Fibroblast of peridontal ligament (primary cell): ENCODE data around the gene GID8.

Source experiments
- DNase-seq: peaks from one replicate; pipeline ENCODE4 v3.0.0-alpha.2; 2010; ENCODE audit errors: extremely low read depth

Gene GID8

DNA sequence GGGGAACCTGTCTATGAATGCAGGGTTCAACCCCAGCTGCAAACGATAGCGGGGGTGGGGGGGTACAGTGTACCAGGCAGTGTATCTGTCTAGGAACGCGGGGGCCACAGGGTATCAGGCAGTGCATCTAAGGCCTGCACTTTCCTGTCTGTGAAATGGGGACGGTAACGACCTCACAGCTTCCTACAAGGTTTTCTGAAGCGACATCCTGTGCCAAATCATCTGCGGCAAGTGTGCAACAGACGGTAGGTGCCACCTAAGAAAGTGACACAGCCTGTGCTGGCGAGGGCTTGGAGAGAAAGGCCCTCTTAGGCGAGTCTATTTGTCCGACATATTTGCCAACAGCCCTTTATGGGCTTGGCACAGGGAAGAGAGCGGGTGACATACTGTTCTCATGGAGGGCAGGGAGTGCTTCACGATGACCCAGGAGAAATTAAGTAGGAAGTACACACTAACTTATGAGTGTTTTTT lies 15.5 kb upstream of the GID8 start:
- DNase-seq: no peak

DNA sequence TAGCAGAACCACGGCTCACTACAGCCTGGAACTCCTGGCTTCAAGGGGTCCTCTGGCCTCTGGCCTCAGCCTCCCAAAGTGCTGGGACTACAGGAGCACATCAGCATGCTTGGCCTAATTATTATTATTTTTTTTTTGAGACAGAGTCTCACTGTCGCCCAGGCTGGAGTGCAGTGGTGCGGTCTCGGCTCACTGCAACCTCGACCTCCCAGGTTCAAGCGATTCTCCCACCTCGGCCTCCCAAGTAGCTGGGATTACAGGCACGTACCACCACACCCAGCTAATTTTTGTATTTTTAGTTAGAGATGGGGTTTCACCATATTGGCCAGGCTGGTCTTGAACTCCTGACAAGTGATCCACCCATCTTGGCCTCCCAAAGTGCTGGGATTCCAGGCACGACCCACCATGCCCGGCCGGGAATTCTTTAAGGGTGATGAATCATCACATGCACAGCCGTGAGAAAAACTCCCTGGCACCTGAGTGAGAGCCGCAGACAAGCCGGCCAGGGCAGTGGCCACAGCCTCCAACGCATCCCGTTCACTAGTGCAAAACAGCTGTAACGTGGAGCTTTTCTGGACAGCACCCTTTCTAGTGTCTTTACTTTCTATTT lies 14.8 kb upstream of the GID8 start:
- peak; percentile 78 for DNase-seq

DNA sequence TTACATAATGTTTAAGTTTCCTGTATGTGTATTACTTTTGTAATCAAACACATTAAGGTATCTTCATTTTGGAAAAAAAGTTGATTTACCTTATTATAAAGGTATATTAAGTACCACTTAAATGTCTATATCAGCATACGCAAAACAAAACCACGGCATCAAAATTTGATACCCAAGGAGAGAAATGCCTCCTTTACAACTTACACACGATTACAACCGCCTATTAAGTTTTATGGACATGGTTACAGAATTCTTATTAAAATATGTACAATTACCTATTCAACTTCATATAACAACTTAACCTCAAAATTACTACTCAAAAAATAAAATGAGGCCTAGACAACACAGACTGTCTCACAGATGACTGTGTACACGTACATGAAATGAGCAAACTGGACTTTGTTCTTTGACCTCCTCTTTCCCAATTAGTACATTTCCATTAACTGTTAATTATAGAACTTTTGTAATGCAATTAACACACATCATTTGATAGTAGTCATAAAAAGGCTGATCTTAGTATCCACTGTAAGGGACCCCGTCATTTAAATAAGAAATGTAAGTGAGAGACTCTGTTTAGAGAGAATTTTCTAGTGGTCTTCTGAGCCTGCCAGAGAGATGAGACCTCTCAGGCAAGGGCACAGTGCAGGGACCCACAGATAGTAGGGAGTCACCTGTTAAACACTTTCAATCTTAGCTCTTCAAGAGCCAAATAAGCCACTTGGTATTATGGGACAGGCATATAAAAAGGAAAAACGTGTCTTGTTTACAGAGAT lies 14.1 kb upstream of the GID8 start:
- DNase-seq: no peak

DNA sequence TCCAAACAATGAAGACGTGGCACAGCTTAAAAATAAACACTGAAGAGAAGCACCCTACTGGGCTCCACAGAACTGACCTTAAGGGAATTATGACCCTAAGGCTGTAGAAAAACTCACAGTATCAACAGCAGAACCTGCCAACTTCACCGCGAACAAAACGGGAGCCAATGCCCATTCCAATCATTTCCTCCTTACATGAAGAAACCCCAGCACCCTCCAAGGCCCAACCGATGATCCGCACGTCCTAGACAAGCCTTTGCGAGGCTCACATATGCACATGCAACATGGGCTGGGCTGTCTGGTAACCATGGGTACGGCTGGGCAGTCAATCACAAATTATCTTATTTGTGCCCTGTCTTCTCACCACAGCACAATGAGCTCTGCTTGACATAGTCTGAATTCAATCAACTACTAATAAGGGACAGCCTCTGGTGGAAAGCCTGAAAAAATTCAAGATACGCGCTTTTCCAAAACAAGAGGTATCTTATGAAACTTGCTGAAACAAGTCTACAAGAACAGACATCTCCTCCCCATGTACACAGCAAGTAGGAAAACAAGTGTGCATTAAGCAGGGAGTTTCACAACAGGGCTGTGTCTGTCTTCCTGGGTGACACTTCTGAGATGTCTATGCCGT lies 13.4 kb upstream of the GID8 start:
- DNase-seq: peak; percentile 69

DNA sequence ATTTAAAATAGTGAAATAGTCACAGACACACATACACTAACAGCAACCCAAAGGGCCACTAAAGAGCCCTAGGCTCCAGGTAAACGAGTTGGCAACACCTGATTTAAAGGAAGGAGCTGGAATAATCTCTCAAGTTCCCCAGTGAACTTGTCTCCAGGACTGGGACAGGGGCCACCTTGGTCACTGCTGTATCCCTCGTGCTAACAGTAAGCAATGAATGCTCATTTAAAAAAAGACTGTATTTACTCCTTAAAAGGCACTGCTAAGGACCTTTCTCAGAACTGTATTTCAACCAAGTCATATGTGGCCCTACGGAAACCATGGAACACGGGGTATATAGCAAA lies 12.9 kb upstream of the GID8 start:
- DNase-seq: no peak

DNA sequence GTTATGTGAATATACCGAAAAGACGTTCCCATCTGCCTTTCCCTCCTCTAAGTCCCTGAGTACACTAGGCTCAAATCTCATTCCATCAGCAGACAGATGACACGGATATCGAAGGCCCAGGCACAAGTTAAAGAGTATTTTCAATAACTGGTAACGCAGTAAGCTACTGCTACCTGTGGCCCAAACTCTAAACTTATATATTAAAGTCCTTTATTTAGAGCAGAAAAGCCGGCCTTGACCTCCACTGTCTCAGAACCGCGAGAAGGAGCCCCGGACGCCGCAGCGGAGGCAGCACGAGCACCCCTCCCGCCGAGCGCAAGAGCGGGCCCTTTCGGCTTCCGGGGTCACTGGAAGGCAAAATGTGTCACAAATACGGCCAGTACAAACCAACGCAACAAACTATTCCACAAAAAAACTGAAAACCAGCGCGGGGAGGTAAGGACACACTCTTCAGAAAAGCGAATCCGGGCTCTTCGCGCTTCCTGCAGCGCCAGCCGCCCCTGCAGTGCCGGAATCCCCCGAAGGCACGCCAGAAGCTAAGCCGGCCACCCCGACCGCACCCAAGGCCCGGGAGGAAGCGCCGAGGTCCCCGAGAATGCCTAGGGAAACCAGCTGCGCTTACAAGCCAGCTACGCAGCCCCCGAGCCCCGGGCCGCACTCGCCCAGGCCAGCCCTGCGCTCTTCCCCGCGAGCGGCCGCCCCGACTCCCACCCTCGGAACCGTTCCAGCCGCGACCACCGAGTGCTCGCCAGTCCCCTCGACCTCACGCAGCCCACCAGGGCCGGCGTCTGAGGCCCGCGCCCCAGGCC lies 12.3 kb upstream of the GID8 start:
- peak; percentile 34 for DNase-seq

DNA sequence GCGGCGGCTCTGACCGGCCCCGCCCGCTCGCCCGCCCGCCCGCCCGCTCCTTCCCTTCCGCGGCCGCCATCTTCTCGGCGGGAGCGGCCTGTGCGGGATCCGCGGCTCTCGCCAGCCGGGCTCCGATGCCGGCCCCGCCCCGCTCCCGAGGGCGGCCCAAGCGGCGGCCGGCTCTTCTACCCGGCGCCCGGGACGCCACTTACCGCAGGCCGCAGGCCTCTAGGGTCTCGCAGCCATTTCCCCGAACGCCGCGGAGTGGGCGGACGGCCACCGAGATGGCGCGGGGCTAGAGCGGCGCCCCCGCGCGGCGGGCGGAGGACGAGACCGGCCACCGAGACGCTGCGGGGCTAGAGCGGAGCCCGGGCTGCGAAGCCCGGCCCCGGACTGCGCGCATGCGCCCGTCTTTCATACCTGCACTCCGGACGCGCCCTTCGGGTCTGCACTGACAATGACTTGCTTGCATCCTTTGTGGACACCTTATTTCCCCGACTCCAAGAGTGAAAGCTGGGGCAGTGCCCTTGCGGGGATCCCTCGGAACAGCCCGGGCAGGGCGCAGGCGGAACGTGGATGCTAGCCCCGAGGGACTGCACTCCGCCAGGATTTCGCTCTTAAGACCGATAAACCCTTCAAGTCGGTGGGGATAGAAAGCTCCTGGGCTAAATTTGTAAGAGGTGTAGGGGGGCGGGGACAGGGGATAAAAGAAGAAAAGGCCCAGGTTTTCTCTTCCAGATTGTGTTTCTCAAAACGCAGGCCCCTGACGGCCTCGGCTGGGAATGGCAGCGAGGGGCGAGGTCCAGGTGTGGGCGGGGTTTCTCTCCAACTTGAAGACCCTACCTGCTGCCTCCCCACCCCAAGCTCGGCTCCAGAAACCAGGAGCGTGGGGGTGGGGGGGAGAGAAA lies 11.5 kb upstream of the GID8 start, which contains the start of gene DIDO1:
TSS of gene DIDO1 (minus strand) at position 277 of the 899 bp plus-strand sequence.
- DNase-seq: peak; percentile 71

DNA sequence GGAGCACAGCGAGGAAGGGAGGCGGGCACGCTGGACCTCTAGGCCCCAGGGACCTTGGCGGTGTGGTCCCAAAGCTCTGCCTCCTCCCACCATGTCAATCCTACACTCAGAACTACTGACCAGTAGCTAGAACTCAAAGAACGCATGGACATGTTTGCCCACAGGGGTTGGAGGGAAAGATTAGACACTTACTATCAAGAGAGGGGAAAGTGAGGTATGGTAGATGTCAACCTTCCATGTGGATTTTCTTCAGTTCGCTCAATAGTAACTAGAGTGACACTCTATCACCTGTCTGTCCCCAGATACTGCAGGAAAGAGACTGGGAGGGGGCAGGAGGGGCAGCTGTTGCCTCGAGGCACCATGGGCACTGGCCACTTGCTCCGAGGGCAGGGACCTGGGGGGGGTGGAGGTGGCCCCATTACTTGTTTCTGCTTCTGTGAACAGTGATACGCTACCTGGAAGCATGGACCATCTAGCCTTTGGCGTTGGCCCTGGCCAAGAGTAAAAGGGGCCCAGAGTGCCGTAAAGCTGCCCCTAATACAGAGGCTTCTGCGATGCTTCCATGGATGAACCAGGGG lies 10.7 kb upstream of the GID8 start:
- DNase-seq: no peak

DNA sequence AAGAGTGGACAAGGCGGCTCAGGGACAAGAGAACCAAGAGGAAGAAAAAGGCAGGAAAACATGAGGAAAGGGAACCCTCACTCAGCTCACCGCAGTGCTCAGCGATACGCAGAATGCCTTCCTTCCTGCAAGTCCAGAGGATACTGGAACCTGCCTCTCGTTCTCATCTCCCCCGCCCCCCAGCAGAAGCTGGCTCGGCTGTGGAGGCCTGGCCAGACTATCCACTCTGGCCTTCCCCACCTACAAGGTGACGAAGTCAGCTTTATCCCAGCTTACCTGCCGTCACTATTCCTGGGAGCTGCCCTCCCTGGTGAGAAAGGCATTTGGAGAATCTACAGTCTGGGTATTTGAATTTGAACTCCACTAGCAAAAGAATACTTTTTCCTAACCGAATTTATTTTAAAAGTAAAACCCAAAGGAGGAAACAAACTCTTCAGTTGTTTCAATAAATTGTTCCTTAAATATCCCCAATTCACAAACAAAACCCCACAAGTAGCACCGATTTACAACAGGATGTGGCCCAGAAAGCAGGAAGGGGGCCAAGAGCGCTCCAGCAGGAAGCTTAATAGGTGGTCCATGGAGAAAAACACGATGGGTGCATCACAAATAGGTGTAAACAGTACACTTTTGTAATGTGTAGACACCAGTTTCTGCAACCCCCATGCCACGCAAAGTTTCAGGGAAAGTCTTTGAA lies 9.6 kb upstream of the GID8 start:
- DNase-seq: no peak

DNA sequence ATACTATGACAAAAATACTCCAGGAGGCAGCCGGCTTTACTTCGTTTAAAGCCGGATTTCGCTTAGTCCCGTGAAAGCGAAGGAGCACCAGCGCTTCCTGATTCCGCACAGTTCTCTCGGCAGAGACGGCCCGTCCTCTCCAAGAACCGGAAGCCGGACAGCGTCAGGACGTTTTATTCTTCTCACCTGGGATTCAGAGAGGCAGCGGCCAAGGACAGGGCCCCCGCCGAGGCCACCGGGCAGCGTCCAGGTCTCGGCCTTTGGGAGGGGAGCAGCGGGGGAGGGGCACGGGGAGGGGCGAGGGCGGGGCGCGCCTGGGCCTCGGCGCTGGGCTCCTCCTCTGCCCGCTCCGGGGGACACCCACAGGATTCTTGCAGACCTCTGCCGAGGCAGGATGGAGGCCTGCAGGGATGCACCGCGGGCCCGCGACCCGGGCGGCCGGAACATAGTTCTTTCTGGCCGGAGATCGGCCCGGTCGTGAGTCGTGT lies 8.9 kb upstream of the GID8 start:
- peak; percentile 40 for DNase-seq

DNA sequence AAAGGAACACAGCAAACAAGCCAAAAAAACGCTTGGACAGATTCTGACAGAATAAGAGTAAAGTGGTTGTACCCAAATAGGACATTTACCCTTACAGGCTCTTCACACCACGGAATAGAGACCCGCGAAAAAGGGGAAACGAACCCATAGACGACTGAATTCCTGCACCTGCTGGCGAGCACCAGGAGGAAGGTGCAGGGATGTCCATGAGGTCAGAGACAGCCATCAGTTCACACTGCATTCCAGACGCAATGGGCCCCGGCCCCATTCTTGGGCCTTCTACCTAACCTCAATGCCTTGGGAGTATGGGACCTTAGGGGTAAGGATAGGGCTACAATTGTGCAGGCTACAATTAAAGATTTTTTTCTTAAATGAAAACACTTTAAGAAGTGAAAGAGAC lies 6.5 kb upstream of the GID8 start:
- no peak for DNase-seq

DNA sequence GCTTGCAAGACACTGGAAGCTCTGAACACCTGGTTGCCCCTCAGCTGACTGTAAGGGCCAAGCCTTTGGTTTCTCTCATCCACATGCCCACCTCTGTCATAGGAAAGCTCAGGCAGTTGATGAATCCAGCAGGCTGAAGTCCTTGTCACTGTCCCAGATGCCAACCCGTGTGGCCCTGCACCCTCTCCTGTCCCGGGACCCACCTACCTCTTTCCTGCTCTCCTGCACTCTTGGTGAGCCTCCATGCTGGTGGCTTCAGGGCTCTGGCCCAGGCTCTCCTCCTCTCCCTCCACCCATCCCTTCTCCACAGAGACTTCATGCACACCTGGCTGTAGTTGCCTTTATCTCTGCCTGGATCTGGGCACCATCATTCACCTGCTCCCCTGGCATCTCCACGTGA lies 4.0 kb upstream of the GID8 start:
- no peak for DNase-seq

DNA sequence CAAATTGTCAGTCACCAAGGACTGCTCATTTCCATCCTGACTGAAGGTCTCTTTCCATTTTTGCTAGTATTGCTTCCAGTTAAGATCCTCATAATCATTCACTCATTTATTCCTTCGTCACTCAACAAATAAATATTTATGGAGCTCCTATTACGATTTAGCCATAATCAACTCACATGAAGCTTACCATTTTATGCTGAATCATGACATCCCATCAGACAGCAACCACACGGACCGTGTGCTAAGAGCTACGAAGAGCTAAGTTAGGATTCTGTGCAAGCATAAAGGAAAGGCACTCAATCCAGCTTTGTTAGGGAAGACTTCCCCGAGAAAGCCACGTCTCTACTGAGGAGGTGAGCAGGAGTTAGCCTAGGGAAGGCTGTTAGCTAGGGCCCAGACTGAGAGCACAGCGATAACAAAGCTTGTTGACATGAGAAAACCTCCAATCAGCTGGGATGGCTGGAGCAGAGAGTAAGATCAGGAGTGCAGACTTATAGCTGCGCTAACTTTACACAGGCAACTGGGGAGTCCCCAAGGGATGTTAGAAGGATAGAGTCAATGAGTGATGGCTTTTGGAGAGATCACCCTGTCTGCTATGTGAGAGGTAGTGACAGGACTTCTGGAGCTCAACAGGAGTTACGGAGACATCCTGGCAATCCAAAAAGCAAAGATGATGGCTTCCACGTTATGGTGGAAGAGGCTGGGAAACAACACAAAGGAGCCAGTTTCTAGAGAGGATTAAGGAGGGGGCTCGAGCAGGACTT lies 2.6 kb upstream of the GID8 start:
- DNase-seq: no peak

DNA sequence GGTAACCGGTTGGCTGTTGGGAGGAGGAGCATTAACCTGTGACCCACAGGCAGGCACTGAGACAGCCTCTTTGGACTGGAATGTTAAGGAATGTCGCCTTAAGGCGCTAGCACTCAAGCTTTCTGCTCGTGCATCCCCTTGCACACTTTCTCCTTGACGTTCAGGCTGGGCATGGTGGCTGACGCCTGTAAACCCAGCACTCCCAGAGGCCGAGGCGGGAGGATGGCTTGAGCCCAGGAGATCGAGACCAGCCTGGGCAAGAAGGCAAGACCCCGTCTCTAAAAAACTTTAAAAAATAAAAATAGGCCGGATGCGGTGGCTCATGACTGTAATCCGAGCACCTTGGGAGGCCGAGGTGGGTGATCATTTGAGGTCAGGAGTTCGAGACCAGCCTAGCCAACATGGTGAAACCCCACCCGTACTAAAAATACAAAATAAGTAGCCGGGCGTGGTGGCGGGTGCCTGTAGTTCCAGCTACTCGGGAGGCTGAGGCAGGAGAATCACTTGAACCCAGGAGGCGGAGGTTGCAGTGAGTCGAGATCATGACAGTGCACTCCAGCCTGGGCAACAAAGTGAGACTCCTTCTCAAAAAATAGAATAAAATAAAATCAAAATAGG lies 1.9 kb upstream of the GID8 start:
- no peak for DNase-seq

DNA sequence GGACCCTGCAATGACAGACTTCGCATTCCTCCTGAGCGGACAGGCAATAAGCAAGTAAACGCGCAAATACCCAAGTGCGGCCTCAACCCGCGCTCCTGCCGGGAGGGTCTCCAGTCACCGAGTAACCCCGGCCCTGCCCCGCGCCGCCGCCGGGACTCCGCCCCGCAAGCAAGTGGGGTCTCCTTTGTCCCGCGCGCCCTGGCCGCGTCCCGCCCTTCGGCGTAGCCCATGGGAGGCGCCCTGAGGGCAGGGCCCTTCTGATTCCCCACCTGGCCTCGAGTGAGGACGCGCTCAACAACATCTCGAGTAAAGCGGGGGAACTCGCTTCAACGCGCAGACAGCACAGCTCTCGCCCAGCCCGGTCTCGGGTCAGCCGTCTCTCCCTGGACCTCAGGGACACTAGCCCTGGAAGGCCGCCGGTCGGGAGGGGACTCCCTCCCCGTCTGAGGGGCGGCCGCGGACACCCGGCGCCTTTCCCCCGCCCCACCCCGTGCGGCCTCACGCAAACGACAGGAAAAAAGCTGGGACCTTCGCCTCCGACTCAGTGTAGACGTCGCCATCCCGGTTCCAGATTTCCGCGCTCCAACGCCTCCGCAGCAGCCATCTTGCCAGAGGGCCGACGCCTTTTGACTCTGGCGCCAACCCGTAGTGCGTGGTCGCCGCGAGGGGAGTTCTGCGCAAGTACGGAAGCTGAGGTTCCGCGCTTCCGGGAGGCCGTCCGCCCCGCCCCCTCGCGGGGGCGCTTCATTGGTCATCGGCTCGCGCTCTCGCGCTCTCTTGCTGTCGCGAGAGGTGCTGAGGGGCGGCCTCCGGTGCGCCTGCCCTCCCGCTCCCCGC lies 461 bp upstream of the GID8 start:
- peak; percentile 94 for DNase-seq

DNA sequence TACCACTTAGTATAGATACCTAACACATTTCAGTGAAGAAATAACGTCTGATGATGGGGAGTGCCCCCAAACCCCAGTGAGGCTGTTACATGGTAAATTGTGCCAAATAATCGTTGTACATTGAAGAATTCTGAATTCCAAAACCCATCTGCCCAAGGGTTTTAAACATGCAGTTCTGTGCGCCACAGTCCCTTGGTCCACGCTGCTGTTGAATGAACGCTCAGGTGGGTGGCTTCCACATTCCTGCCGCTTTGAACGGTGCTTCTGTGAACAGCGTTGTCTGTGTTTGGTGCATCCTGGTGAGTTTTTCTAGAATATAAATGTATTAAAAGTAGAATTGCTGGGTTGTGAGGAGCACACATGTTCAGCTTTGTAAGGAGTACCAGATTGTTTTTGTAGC lies 2.9 kb downstream of the GID8 start:
- no peak for DNase-seq

DNA sequence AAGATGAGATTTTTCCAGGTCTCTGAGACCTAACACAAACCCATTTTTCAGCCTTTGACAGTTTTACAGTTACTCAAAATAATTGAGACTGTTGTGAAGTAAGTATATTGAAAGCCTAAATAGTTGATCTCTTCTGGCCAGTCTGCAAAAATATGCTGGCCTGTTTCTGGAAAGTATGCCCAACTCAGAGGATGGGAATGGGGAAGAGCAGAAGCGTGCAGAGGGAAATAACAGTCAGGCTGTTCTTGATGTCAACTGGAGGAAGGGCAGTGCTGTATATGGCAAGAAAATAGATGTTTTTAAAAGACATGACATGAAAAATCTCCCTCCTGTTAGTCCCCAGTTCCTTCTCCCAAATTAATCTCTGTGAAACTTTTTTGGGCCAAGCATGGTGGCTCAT lies 3.8 kb downstream of the GID8 start:
- no peak for DNase-seq

DNA sequence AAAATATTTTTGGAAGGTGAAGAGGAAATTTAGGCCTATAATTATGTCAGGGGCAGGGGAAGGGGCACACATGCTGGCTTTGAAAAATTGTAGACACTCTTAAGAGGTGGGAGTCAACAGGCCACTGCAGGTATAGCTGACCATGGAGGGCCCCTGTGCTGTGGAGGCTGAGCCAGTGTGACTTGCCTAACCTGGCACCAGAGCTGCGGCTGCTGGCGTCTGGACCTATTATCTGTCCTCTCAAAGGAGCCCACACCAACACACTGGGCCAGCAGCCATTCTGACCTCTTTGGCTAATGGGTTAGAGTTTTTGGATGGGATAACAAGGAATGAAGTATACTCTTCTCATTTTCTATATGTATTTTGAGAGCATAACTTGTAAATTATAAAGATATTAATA lies 4.5 kb downstream of the GID8 start:
- DNase-seq: no peak
